ENCODE results near the gene C1orf50.

The C1orf50 gene

GRCh38 chr1:42745851-42746250 lies 21.2 kb upstream of the C1orf50 start:
- peaks cover 48% of the 10 kb centered on the region for H3K36me3 ChIP-seq
- H3K4me1 ChIP-seq (ENCODE audit: control insufficient read depth in 1 of 2, insufficient read depth in 1 of 2, low read depth in 1 of 2, low read length in 1 of 2), result no peaks in the 10 kb centered on the region
- H3K4me3 ChIP-seq (ENCODE audit: low read depth in 1 of 2, low read length in 1 of 2), result no peak overlapping the region
- H3K27ac ChIP-seq, result no peak overlapping the region
- no peak for TF ChIP-seq CTCF (IDR thresholded peaks at IDR 0.05)
- H3K9me3 ChIP-seq, result no peaks in the 10 kb centered on the region
- no peaks in the 10 kb centered on the region for H3K27me3 ChIP-seq

GRCh38 chr1:42746436-42747105 lies 20.5 kb upstream of the C1orf50 start:
- no peaks in the 10 kb centered on the region for H3K9me3 ChIP-seq
- no peak for TF ChIP-seq CTCF (IDR thresholded peaks at IDR 0.05)
- H3K27ac ChIP-seq, result no peak overlapping the region
- H3K27me3 ChIP-seq, result no peaks in the 10 kb centered on the region
- peaks cover 49% of the 10 kb centered on the region for H3K36me3 ChIP-seq
- H3K4me3 ChIP-seq (ENCODE audit: low read depth in 1 of 2, low read length in 1 of 2), result no peak overlapping the region
- no peaks in the 10 kb centered on the region for H3K4me1 ChIP-seq (ENCODE audit: control insufficient read depth in 1 of 2, insufficient read depth in 1 of 2, low read depth in 1 of 2, low read length in 1 of 2)

GRCh38 chr1:42747125-42747524 lies 19.9 kb upstream of the C1orf50 start:
- H3K9me3 ChIP-seq, result no peaks in the 10 kb centered on the region
- H3K4me1 ChIP-seq (ENCODE audit: control insufficient read depth in 1 of 2, insufficient read depth in 1 of 2, low read depth in 1 of 2, low read length in 1 of 2), result no peaks in the 10 kb centered on the region
- no peaks in the 10 kb centered on the region for H3K27me3 ChIP-seq
- H3K36me3 ChIP-seq, result peaks cover 54% of the 10 kb centered on the region
- H3K27ac ChIP-seq, result no peak overlapping the region
- no peak for TF ChIP-seq CTCF (IDR thresholded peaks at IDR 0.05)
- H3K4me3 ChIP-seq (ENCODE audit: low read depth in 1 of 2, low read length in 1 of 2), result no peak overlapping the region

GRCh38 chr1:42748021-42748420 lies 19.0 kb upstream of the C1orf50 start:
- no peak for TF ChIP-seq CTCF (IDR thresholded peaks at IDR 0.05)
- H3K27ac ChIP-seq, result no peak overlapping the region
- peaks cover 63% of the 10 kb centered on the region for H3K36me3 ChIP-seq
- no peak overlapping the region for H3K4me3 ChIP-seq (ENCODE audit: low read depth in 1 of 2, low read length in 1 of 2)
- no peaks in the 10 kb centered on the region for H3K27me3 ChIP-seq
- no peaks in the 10 kb centered on the region for H3K4me1 ChIP-seq (ENCODE audit: control insufficient read depth in 1 of 2, insufficient read depth in 1 of 2, low read depth in 1 of 2, low read length in 1 of 2)
- no peaks in the 10 kb centered on the region for H3K9me3 ChIP-seq

- no peak for TF ChIP-seq CTCF (IDR thresholded peaks at IDR 0.05)
- H3K27ac ChIP-seq, result no peak overlapping the region
- peaks cover 70% of the 10 kb centered on the region for H3K36me3 ChIP-seq
- H3K27me3 ChIP-seq, result no peaks in the 10 kb centered on the region
- H3K4me3 ChIP-seq (ENCODE audit: low read depth in 1 of 2, low read length in 1 of 2), result no peak overlapping the region
- no peaks in the 10 kb centered on the region for H3K4me1 ChIP-seq (ENCODE audit: control insufficient read depth in 1 of 2, insufficient read depth in 1 of 2, low read depth in 1 of 2, low read length in 1 of 2)
- H3K9me3 ChIP-seq, result no peaks in the 10 kb centered on the region
Observed at GRCh38 chr1:42748461-42749410, 18.3 kb upstream of the C1orf50 start.

All from neutrophil (primary cell).